Spleen (tissue), 7 donors: ENCODE measurements around the gene TBX2.

Experiments used
- POLR2A ChIP-seq, 3 donors: fragments of 450-650 bp; IDR thresholded peaks; one replicate each; pipeline ENCODE4 v1.5.1; 2017; ENCODE audit warnings: antibody characterized with exemption in 3 of 3, mild to moderate bottlenecking in 1 of 3
- TF ChIP-seq, protein P1 (sequence below), 11 experiments: fragments of 200-600 bp in 7 of 11; fragments of 450-650 bp in 4 of 11; sonication (generic) in 4 of 11; IDR thresholded peaks in 8 of 11; conservative IDR thresholded peaks in 3 of 11; 1 replicate in 7 of 11; 2 replicates in 4 of 11; pipeline versions ENCODE4 v1.4.0 to v1.8.0; 2016 to 2021; ENCODE audit warnings: antibody characterized with exemption in 11 of 11, inconsistent platforms in 4 of 11, mild to moderate bottlenecking in 1 of 11
- donor health status: DM: no; HTN: no; CAD: no; lungs with moderate emphysema.
- donor health status: DM: no; HTN: no; CAD: no.
- donor health status: DM: no; HTN: no; CAD: no.

DNA sequence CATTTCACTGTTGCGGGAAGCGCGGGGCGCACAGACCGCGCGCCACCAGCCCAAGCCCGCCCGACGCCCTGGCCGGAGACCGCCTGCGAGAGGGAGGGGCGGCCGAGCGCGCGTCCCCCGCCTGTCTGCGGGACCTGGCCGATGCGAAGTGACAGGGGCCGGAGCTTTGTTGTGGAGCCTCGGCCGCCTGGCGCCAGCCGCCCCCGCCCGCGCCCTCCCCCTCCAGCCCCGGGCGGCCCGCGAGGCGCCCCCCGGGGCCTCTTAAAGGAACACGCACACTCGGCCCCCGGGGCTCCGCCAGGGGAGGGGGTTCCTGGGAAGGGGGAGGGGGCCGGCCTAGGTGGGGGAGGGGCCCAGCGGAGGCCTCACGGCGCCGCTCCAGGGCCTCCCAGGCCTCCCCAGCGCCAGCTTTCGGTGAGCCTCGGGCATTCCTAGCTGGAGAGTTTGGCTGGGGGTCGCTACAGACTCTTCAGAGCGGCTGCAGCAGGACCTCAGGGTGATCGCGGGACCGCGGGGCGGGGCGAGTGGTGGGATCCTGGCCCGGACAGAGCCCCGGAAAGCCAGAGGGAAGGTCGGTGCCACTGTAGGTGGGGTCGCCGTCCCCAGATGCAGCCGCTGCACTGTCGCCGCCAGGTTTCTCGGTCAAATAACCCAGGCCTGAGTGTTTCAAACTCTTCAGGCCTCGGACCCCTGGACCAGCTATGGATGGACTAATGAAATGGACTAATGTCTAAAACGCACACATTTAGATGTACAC, 2.4 kb upstream of the TBX2 start:
- TF ChIP-seq, protein P1, sequence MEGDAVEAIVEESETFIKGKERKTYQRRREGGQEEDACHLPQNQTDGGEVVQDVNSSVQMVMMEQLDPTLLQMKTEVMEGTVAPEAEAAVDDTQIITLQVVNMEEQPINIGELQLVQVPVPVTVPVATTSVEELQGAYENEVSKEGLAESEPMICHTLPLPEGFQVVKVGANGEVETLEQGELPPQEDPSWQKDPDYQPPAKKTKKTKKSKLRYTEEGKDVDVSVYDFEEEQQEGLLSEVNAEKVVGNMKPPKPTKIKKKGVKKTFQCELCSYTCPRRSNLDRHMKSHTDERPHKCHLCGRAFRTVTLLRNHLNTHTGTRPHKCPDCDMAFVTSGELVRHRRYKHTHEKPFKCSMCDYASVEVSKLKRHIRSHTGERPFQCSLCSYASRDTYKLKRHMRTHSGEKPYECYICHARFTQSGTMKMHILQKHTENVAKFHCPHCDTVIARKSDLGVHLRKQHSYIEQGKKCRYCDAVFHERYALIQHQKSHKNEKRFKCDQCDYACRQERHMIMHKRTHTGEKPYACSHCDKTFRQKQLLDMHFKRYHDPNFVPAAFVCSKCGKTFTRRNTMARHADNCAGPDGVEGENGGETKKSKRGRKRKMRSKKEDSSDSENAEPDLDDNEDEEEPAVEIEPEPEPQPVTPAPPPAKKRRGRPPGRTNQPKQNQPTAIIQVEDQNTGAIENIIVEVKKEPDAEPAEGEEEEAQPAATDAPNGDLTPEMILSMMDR (IDR thresholded peaks at IDR 0.05 in 8 of 11, conservative IDR thresholded peaks at IDR 0.05 in 3 of 11) = no peak
- no peak for TF ChIP-seq POLR2A (IDR thresholded peaks at IDR 0.05)
